ENCODE measurements around the gene MED13L. TPM values are rescaled to one million over a fixed set of nuclear protein-coding genes. Genes with fewer than 3 reads are reported as not detected.

MED13L gene
- total and polyA plus RNA-seq, 2 donors (not counting 3 experiments of a cell fraction or from before 2014, with no cell fraction given), result 27.4 to 93.6 TPM

DNA sequence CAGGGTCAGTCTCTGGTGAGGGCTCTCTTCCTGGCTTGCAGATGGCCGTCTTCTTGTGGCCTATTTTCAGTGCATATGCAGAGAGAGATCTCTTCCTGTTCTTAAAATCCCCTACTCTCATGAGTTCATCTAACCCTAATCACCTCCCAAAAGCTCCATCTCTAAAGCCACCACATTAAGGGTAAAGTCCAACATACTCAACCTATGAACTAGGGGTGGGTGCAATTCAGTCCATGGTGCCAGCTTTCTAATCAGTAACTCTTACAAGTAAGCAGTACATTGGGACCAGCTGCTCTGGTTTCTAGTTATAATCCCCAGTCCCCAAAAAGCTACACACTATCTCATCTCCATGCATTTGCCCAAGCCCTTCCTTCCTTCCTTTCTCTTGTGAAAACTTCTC is 365.1 kb downstream of the MED13L start:
- H3K4me2 ChIP-seq (ENCODE audit: insufficient read depth, low read length), result no peak overlapping the region
- H2AFZ ChIP-seq (ENCODE audit: low read depth, low read length), result no peak overlapping the region
- intact Hi-C loops (cut with micrococcal nuclease) (no loop called here), dilution Hi-C loops (cut with MboI; ENCODE audit: extremely low pct_ligation_motif_present, low sequenced_read_pairs) (no loop called here)
- DNase-seq (ENCODE audit: low read depth, low spot score) (no peak), FAIRE-seq (no peak)
- no peaks in the 10 kb centered on the region for H3K27me3 ChIP-seq (ENCODE audit: control insufficient read depth in 2 of 2, insufficient read depth in 2 of 2, low read length in 2 of 2)
- H4K20me1 ChIP-seq (replicated peaks; ENCODE audit: control insufficient read depth, extremely low read depth, insufficient read depth, low read length), result no peaks in the 10 kb centered on the region
- no peak overlapping the region for H3K27ac ChIP-seq (ENCODE audit: insufficient read depth, low read depth, low read length)
- no peaks in the 10 kb centered on the region for H3K79me2 ChIP-seq (ENCODE audit: control insufficient read depth, insufficient read depth, low read length)
- TF ChIP-seq, protein P1, sequence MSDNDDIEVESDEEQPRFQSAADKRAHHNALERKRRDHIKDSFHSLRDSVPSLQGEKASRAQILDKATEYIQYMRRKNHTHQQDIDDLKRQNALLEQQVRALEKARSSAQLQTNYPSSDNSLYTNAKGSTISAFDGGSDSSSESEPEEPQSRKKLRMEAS (IDR thresholded peaks at IDR 0.05; ENCODE audit: insufficient read depth, insufficient read length), result no peak
- TF ChIP-seq JUN (IDR thresholded peaks at IDR 0.05; ENCODE audit: borderline replicate concordance, insufficient read depth, insufficient read length, low read depth) (no peak), EZH2 (IDR thresholded peaks at IDR 0.05; ENCODE audit: borderline replicate concordance, low read depth, low read length, severe bottlenecking) (no peak)
- TF ChIP-seq, protein P2, sequence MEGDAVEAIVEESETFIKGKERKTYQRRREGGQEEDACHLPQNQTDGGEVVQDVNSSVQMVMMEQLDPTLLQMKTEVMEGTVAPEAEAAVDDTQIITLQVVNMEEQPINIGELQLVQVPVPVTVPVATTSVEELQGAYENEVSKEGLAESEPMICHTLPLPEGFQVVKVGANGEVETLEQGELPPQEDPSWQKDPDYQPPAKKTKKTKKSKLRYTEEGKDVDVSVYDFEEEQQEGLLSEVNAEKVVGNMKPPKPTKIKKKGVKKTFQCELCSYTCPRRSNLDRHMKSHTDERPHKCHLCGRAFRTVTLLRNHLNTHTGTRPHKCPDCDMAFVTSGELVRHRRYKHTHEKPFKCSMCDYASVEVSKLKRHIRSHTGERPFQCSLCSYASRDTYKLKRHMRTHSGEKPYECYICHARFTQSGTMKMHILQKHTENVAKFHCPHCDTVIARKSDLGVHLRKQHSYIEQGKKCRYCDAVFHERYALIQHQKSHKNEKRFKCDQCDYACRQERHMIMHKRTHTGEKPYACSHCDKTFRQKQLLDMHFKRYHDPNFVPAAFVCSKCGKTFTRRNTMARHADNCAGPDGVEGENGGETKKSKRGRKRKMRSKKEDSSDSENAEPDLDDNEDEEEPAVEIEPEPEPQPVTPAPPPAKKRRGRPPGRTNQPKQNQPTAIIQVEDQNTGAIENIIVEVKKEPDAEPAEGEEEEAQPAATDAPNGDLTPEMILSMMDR (IDR thresholded peaks at IDR 0.05; ENCODE audit: extremely low read depth in 1 of 2, insufficient read depth in 1 of 2, low read depth in 1 of 2, low read length in 2 of 2), result no peak
- no peak overlapping the region for H3K9ac ChIP-seq (replicated peaks; ENCODE audit: extremely low read depth, insufficient read depth, low read length)
- BruUV-seq (replicated peaks), result no TSS peak
- H3K4me3 ChIP-seq (replicated peaks in 1 of 3; ENCODE audit: insufficient read depth in 1 of 3, low read depth in 1 of 3, low read length in 3 of 3), result no peak overlapping the region
- H3K9me3 ChIP-seq (replicated peaks; ENCODE audit: control insufficient read depth, insufficient read depth, low read length), result no peaks in the 10 kb centered on the region
- H3K36me3 ChIP-seq (ENCODE audit: control insufficient read depth in 2 of 2, extremely low read depth in 1 of 2, insufficient read depth in 2 of 2, low read length in 2 of 2), result no peaks in the 10 kb centered on the region
- CTCF ChIA-PET, result interaction anchor here (1.0 to 8.1 kb wide), 4 partner anchors 1244 to 1932 kb away, joined by 3 to 183 read pairs (median 4); no protein-coding TSS in a partner anchor
- H3K9me1 ChIP-seq (replicated peaks; ENCODE audit: control insufficient read depth, extremely low read depth, insufficient read depth, low read length), result no peaks in the 10 kb centered on the region
- POLR2A ChIA-PET, result no interaction called here
- no peaks in the 10 kb centered on the region for H3K4me1 ChIP-seq (ENCODE audit: control insufficient read depth, extremely low read depth, insufficient read depth, low read length)

DNA sequence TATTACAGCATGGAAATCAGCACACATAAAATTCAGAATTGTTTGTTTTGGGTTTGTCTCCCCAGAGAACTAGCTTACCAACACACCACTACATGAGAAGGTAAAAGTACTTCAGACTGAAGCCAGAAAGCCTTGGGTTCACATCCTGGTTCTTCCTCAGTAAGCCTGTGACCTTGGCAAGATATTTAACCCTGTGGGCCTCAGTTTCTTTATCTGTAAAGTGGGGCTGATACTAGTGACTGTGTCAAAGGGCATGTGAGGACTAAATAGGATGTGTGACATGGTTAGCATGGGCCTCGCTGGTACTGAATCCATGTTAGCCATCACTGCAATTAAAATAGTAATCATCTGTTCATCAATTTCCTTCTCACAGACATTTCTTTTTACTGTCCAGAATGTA is 366.1 kb downstream of the MED13L start:
- H3K79me2 ChIP-seq (ENCODE audit: control insufficient read depth, insufficient read depth, low read length), result no peaks in the 10 kb centered on the region
- H4K20me1 ChIP-seq (replicated peaks; ENCODE audit: control insufficient read depth, extremely low read depth, insufficient read depth, low read length), result no peaks in the 10 kb centered on the region
- H2AFZ ChIP-seq (ENCODE audit: low read depth, low read length), result no peak overlapping the region
- H3K4me1 ChIP-seq (ENCODE audit: control insufficient read depth, extremely low read depth, insufficient read depth, low read length), result no peaks in the 10 kb centered on the region
- H3K4me3 ChIP-seq (replicated peaks in 1 of 3; ENCODE audit: insufficient read depth in 1 of 3, low read depth in 1 of 3, low read length in 3 of 3), result no peak overlapping the region
- H3K9me1 ChIP-seq (replicated peaks; ENCODE audit: control insufficient read depth, extremely low read depth, insufficient read depth, low read length), result no peaks in the 10 kb centered on the region
- no peaks in the 10 kb centered on the region for H3K9me3 ChIP-seq (replicated peaks; ENCODE audit: control insufficient read depth, insufficient read depth, low read length)
- TF ChIP-seq, protein P1 (IDR thresholded peaks at IDR 0.05; ENCODE audit: insufficient read depth, insufficient read length), result no peak
- TF ChIP-seq FOS (IDR thresholded peaks at IDR 0.05; ENCODE audit: borderline replicate concordance, insufficient read depth, low read length), result no peak
- TF ChIP-seq, protein P2 (IDR thresholded peaks at IDR 0.05; ENCODE audit: extremely low read depth in 1 of 2, insufficient read depth in 1 of 2, low read depth in 1 of 2, low read length in 2 of 2), result no peak
- TF ChIP-seq POLR2AphosphoS5 (IDR thresholded peaks at IDR 0.05; ENCODE audit: insufficient read depth, low read depth, low read length), result no peak
- TF ChIP-seq POLR2A (IDR thresholded peaks at IDR 0.05; ENCODE audit: low read depth, low read length), result no peak
- TF ChIP-seq MYC (IDR thresholded peaks at IDR 0.05; ENCODE audit: low read depth, low read length), result no peak
- TF ChIP-seq EZH2 (IDR thresholded peaks at IDR 0.05; ENCODE audit: borderline replicate concordance, low read depth, low read length, severe bottlenecking), result no peak
- TF ChIP-seq JUN (IDR thresholded peaks at IDR 0.05; ENCODE audit: borderline replicate concordance, insufficient read depth, insufficient read length, low read depth), result no peak
- no peak for TF ChIP-seq GATA2 (IDR thresholded peaks at IDR 0.05; ENCODE audit: insufficient read depth, insufficient read length, low read depth, low read length)
- intact Hi-C loops (cut with micrococcal nuclease) (no loop called here), dilution Hi-C loops (cut with MboI; ENCODE audit: extremely low pct_ligation_motif_present, low sequenced_read_pairs) (no loop called here)
- H3K9ac ChIP-seq (replicated peaks; ENCODE audit: extremely low read depth, insufficient read depth, low read length), result no peak overlapping the region
- H3K4me2 ChIP-seq (ENCODE audit: insufficient read depth, low read length), result no peak overlapping the region
- no peak overlapping the region for H3K27ac ChIP-seq (ENCODE audit: insufficient read depth, low read depth, low read length)
- H3K27me3 ChIP-seq (ENCODE audit: control insufficient read depth in 2 of 2, insufficient read depth in 2 of 2, low read length in 2 of 2), result no peaks in the 10 kb centered on the region
- ChIA-PET POLR2A (no interaction called here), CTCF (interaction anchor here (1.4 to 8.1 kb wide), 2 partner anchors 1249 to 1931 kb away, joined by 5 to 183 read pairs; no protein-coding TSS in a partner anchor)
- FAIRE-seq (no peak), DNase-seq (ENCODE audit: low read depth, low spot score) (no peak)
- no peaks in the 10 kb centered on the region for H3K36me3 ChIP-seq (ENCODE audit: control insufficient read depth in 2 of 2, extremely low read depth in 1 of 2, insufficient read depth in 2 of 2, low read length in 2 of 2)
- BruUV-seq (replicated peaks), result no TSS peak
